Effector CD8-positive, alpha-beta T cell (primary cell): ENCODE results near the gene GMIP.
"Not testable (repeated sequence)": the region's sequence is repeated elsewhere in the genome, so short reads cannot be mapped to it uniquely, and the experiment has no call there.

Experiments used
- DNase-seq: peaks from one replicate; lab custom pipeline; 2025; lab: John Stamatoyannopoulos, UW

Gene GMIP

DNA sequence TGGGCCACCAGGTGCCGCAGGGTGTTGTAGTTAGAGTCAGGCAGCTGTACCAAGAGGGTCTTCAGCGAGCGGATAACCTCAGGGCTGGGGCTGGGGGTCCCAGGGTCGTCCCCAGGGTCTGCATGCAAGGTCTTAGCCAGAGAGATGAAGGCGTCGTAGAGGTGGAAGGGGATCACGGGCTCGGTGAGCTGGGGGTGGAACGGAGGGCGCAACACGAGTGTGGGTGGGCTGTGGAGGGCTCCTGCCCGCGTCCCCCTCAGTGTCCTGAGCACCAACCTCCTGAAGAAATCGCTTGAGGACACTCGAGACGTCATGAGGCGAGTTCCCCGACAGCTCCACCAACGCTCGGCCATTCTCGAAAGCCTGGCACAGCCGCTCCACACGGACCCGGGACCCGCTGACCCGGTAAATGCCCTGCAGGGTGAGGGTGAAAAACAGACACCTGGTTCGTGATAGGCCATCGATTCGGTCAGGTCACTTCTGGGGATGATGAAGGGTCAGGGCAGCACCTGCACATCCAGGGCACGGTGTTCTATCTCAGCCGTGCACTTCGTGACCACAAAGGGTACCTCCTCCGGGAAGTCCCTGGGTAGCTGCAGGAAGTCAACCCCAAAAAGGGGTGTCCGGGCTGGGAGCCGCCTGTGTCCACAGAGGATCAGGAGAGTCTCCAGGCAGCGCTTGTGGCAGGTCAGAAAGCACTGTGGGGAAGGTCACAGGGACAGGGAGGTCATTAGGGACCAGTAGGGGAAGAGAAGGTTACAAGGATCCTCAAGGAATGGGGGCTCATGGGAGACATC, 8.7 kb downstream of the GMIP start:
- DNase-seq, result no peak

- no peak for DNase-seq
Measured at GRCh38 chr19:19633711-19634515, 9.5 kb downstream of the GMIP start.

DNA sequence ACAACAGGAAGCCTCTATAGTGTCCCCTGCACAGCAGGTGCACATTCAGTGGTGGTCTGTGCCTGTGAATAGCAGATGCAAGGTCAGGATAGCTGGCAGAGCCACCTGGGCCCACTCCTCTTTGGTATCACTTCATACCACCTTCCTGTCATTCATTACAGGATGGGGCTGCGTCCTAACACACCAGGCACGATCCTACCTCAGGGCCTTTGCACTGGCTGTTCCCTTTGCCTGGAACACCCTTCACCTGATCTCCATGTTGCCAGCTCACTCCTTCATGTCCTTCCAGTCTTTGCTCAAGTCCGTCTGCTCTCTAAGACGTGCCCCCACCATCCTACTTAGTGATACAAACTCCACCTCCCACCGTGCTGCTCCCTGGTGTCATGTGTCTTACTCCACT, 10.8 kb downstream of the GMIP start:
- no peak for DNase-seq

DNA sequence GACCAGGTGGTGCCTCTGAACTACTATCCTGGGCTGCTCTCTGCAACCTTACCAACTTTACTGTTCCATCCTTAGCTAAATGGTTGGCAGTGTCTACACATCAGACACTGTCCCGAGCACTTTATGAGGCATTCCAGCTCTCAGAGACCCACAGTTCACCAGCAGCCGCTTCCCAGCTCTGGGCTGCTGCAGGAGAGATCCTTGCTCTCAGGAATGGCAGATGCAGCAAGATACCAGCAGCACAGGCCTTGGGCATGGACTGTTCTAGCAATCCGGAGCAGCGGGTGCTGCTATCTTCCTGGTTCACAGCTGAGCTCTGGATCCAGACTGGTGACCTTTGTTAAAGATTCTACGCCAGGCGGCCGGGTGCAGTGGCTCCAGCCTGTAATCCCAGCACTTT, 12.1 kb downstream of the GMIP start:
- no peak for DNase-seq

DNA sequence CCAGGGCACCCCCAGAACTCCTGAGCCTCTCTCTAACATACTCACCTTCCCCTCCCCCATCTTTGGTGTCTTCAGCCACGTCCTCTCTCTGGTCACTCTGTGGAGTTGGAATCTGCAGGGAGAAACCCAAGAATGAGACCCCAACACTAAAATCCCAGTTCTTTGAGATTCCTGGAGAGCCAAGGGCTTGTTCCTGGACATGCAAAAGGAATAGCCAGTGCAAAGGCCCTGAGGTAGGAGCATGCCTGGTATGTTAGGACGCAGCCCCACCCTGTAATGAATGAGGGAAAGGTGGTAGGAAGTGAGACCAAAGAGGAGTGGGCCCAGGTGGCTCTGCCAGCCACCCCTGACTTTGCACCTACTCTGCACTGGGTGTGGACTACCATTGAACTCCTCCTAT, 13.0 kb downstream of the GMIP start:
- no peak for DNase-seq

- no peak for DNase-seq
Measured at GRCh38 chr19:19630062-19630414, 13.4 kb downstream of the GMIP start.

GRCh38 chr19:19628501-19629134, 14.8 kb downstream of the GMIP start:
- DNase-seq, result peak; percentile 11

- DNase-seq, result peak; percentile 72
Measured at GRCh38 chr19:19627621-19628500, 15.6 kb downstream of the GMIP start, which contains the start of gene LPAR2. Gene LPAR2, minus strand, starts transcription at chr19:19628220. Its CDS starts 945 bp downstream, at chr19:19627275.

DNA sequence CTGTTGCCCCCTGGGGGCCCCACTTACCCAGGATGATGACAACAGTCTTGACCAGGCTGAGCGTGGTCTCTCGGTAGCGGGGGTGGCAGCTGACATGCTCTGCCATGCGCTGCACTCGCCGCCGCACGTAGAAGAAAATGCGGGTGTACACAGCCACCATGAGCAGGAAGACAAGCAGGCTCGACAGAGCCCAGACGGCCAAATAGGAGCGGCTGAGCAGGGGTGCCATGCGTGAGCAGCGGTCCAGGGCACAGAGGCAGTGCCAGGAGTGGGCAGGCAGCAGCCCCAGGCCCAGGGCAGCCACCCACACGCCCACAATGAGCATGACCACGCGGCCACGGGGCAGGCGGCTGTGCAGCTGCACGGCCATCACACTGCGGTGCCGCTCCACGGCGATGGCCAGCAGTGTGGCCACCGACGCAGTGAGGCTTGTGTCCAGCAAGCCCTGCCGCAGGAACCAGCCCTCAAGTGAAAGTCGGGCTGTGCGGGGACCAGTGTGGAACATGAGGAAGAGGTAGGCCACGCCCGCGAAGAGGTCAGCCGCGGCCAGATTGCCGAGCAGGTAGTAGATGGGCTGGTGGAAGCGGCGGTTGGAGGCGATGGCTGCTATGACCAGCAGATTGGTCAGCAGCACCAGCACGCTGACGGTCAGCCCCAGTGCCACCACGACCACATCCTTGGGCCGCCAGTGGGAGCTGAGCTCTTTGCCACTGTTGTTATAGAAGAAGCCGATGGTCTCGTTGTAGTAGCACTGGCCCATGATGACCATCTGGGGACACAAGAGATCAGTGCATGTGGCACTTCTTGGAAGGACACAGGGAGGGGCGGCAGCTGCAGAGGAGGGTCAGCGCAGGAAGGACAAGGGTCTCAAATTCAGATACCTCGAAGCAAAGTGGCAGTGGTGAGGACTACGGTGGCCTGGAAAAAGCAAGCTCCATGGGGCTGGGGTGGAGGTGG, 16.7 kb downstream of the GMIP start:
- no peak for DNase-seq

GRCh38 chr19:19624032-19624570, 19.4 kb downstream of the GMIP start:
- no peak for DNase-seq

DNA sequence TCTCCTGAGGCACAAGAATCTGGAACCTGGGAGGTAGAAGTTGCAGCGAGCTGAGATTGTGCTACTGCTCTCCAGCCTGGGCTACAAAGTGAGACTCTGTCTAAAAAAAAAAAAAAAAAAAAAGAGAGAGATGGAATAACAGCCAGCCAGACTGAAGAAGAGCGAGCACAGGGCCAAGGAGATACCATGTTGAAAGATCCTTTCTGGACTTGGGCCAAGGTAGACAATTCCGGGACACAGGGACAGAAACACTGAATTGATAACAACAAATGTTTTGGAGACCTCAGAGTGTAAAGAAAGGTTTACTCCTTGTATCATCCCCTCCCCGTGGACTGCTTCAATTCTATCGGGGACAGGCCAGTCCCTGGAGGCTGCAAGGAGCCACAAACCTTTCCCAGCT, 20.1 kb downstream of the GMIP start:
- DNase-seq, result no peak

DNA sequence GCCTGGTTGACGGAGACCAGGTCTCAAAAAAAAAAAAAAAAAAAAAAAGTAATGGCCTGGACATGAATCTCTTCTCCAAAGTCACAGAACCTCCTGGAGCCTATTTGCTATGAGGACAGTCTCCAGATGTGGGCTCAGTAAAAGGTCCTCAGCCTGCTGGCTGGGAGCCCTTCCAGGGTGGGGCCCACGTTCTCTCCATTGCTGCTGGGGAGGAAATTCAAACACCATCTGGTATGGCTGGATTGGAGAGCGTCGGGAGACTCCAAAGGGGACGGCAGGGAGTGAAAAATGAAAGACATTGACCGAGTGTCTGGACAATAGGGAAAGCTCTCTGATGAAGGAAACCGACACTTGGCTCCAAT, 23.6 kb downstream of the GMIP start:
- no peak for DNase-seq

- DNase-seq, result no peak
Measured at GRCh38 chr19:19619181-19619848, 24.1 kb downstream of the GMIP start.

DNA sequence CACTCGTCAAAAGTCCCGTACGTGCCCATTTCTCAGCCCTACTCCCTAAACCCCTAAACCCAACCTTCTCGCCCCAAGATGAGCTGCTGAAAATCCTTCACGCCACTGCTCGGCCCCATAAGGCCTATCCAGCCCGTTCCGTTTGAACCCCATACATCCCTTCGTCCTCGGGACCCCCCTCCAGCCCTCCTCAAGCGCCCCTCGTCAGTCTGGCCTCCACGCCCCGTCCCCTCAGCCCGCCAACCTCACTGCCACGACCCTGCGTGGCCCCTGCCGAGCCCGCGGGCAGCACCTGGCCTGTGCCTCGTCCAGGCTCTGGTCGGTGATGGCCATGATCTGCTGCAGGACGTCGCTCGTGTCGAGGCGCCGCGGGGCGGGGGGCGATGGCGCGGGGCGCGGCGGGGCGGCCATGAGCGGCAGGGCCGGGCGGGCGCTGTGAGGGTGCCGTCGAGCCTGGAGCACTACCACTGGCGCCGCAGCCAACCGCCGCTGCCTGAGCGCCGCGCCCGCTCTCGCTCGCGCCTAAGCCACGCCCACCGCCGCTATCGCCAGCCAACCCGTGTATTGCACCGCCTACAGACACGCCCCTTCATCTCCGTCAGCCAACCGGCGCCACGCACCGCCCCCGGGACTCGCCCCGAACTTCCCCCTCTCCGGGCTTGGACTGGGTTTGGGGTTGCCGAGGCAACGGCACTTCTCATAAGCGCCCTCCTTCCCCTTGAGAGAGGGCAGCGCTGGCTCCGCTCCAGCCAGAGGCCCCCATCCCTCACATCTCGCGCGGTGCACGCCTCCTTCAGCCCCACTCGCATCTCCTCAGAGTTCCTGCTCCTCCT, 25.0 kb downstream of the GMIP start, which contains the start of gene PBX4:
TSS of gene PBX4 (minus strand) at position 469 of the 833 bp plus-strand sequence. CDS start at position 411, 58 bp downstream.
- DNase-seq, result peak; percentile 98

GRCh38 chr19:19615086-19615485, 28.4 kb downstream of the GMIP start:
- DNase-seq, result no peak

DNA sequence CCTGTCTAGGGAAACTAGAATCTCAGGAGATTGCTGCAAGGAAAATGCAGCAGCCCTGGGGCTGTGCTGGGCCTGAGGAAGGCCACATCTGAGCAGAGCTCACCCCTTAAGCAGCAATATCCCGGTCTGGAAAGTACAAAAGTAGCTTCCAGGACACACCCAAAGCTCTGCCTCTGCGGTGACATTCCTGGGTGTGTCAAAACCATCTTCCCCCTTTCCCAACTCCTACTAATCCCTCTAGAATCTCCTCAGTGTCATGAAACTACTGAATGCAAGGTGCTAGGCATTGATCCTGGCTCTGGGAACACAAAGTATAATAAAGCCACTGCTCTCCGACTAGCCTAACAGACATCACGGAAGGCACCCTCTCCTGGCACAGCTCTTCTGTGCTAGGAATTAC, 30.0 kb downstream of the GMIP start:
- DNase-seq, result no peak

GRCh38 chr19:19610376-19611202, 32.9 kb downstream of the GMIP start:
- DNase-seq, result no peak

DNA sequence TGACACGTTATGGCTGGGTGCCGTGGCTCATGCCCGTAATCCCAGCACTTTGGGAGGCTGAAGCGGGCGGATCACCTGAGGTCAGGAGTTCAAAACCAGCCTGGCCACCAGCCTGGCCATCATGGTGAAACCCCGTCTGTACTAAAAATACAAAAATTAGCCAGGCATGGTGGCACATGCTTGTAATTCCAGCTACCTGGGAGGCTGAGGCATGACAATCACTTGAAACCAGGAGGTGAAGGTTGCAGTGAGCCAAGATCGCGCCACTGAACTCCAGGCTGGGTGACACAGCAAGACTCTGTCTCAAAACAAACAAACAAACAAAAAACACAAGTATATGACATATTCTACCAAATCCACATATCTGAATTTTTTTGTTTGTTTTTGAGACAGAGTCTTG, 36.8 kb downstream of the GMIP start:
- not testable (repeated sequence) for DNase-seq
